Measurements from ENCODE around the gene SALL4. TPM values are rescaled to one million over a fixed set of nuclear protein-coding genes. Genes with fewer than 3 reads are reported as not detected.

SALL4 gene
- total RNA-seq, 1 experiment from 2014 or later = 279 TPM

DNA sequence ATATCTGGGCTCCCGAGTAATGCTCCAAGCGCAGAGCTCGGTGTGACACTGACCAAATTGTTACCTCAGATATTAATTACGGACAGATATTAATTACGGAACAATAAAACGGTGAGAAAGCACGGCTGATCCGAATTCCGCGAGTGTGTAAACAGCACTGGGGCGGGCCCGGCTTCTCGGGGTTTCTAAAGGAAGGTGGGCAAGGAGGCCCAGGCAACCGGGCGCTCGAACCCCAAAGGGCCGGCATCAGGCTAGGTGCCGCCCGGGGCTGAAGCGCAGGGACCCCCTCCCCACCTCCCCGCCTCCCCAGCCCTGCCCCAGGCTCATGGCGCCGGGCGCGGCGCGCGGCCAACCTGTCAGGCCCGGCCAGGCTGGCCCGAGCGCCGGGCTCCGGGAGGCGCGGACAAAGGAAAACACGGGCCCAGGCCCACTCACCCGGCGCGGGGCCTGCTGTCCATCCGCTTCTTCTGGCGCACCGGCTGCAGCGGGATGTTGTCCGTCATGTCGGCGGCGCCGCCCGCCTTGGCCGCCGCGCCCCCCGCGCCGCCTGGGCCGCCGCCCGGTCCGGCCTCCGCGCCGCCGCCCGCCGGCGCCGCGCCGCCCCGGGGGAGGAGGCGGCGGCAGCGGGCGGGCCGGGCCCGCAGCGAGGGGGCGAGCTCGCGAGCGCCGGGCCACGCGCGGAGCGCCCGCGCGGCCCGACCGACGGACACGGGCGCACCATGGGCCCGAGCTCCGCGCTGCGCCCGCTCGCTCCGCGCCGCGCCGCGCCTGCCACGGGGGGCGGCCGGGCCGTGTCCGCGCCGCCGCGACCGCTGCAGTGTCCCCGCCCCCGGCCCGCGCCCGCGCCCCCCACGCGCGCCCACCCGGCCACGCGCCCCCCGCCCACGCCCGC is 34.2 kb downstream of the SALL4 start, which contains the start of gene ATP9A:
Gene ATP9A (minus strand): TSS at position 524 of the 892 bp plus-strand sequence. CDS start 21 bp downstream, at position 503.
- no CpG with 5 or more reads among the region's 131 CpGs for WGBS (ENCODE audit: extremely low coverage, insufficient read length, low lambda C conversion rate)

More for the DNA sequence above, 34.2 kb downstream of the SALL4 start, which contains the start of gene ATP9A:
- no peak within 1 kb of the TSS for H2BK5ac ChIP-seq (ENCODE audit: insufficient read length, low read length)
- no peak within 1 kb of the TSS for H4K5ac ChIP-seq (ENCODE audit: insufficient read length, low read depth, low read length)
- Mint-ChIP-seq H3K27me3 (ENCODE audit: low read depth) (peaks cover 5% of the 10 kb centered on the region), H3K4me3 (peak within 1 kb of the TSS; percentile 76 to 88), H3K27ac (peak within 1 kb of the TSS; percentile 1 to 96 (median 89); a peak in 4 of 7 replicates), H3K36me3 (ENCODE audit: insufficient read depth in 1 of 3, low read depth in 3 of 3) (peaks cover 0 to 5% (median 2%) of the 10 kb centered on the region in 3 experiments; a peak in 2 of 7 replicates), H3K4me1 (peaks cover 9 to 11% of the 10 kb centered on the region in 2 experiments), H3K9me3 (no peaks in the 10 kb centered on the region; a peak in 2 of 5 replicates)
- no peak within 1 kb of the TSS for H3K23ac ChIP-seq (ENCODE audit: insufficient read length, low read depth, low read length)
- H3K79me1 ChIP-seq (ENCODE audit: insufficient read depth, low read depth, low read length, poor library complexity, severe bottlenecking) = no peaks in the 10 kb centered on the region
- peak within 1 kb of the TSS; percentile 62 for H3K18ac ChIP-seq (ENCODE audit: insufficient read length, low read depth, low read length)
- peaks cover 8% of the 10 kb centered on the region for H3K23me2 ChIP-seq (ENCODE audit: insufficient read length, low read depth, low read length, poor library complexity, severe bottlenecking)
- no peak within 1 kb of the TSS for H2BK120ac ChIP-seq (ENCODE audit: low read depth, low read length, poor library complexity, severe bottlenecking)
- H2BK12ac ChIP-seq (ENCODE audit: insufficient read length, low read depth, low read length) = no peak within 1 kb of the TSS
- H2BK20ac ChIP-seq (ENCODE audit: low read depth, low read length, poor library complexity, severe bottlenecking) = no peak within 1 kb of the TSS
- H2AFZ ChIP-seq (ENCODE audit: low read length) = no peak within 1 kb of the TSS
- no peaks in the 10 kb centered on the region for H3K27me3 ChIP-seq (ENCODE audit: insufficient read depth, low read length)
- peak within 1 kb of the TSS; percentile 89 for H3K4me2 ChIP-seq (ENCODE audit: insufficient read depth, insufficient read length, low read length)
- H2AK5ac ChIP-seq (ENCODE audit: insufficient read length, low read length) = no peak within 1 kb of the TSS
- H3K79me2 ChIP-seq (ENCODE audit: insufficient read depth, low read length) = no peaks in the 10 kb centered on the region
- TF ChIP-seq, protein P1, sequence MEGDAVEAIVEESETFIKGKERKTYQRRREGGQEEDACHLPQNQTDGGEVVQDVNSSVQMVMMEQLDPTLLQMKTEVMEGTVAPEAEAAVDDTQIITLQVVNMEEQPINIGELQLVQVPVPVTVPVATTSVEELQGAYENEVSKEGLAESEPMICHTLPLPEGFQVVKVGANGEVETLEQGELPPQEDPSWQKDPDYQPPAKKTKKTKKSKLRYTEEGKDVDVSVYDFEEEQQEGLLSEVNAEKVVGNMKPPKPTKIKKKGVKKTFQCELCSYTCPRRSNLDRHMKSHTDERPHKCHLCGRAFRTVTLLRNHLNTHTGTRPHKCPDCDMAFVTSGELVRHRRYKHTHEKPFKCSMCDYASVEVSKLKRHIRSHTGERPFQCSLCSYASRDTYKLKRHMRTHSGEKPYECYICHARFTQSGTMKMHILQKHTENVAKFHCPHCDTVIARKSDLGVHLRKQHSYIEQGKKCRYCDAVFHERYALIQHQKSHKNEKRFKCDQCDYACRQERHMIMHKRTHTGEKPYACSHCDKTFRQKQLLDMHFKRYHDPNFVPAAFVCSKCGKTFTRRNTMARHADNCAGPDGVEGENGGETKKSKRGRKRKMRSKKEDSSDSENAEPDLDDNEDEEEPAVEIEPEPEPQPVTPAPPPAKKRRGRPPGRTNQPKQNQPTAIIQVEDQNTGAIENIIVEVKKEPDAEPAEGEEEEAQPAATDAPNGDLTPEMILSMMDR (conservative IDR thresholded peaks at IDR 0.05) = no peak; the same call in 2 of the 3 replicates
- no peak within 1 kb of the TSS for H2BK15ac ChIP-seq (ENCODE audit: low read depth, low read length)
- no peak within 1 kb of the TSS for H3K27ac ChIP-seq (ENCODE audit: insufficient read length, low read depth, low read length)
- no peak within 1 kb of the TSS for H3K14ac ChIP-seq (ENCODE audit: insufficient read depth, low read length)
- no peak within 1 kb of the TSS for H4K91ac ChIP-seq (ENCODE audit: insufficient read length, low read depth, low read length)
- H3K56ac ChIP-seq (ENCODE audit: insufficient read length, low read depth, low read length) = no peak within 1 kb of the TSS
- no peaks in the 10 kb centered on the region for H4K20me1 ChIP-seq (ENCODE audit: control insufficient read depth, insufficient read depth, insufficient read length)
- H3K4me1 ChIP-seq (ENCODE audit: insufficient read depth, low read length) = no peaks in the 10 kb centered on the region
- no peaks in the 10 kb centered on the region for H3K9me3 ChIP-seq (ENCODE audit: control insufficient read depth, low read depth, low read length)
- H3K9ac ChIP-seq (ENCODE audit: extremely low read depth, insufficient read length, low read length) = peak within 1 kb of the TSS; percentile 26
- H3K4ac ChIP-seq (ENCODE audit: low read depth, low read length) = no peak within 1 kb of the TSS
- DNase-seq = no peak
- no peak within 1 kb of the TSS for H3T11ph ChIP-seq (ENCODE audit: low read length)
- no peak within 1 kb of the TSS for H4K8ac ChIP-seq (replicated peaks; ENCODE audit: insufficient read length, low read depth, low read length)
